ENCODE results near the gene CD40. TPM values are rescaled to one million over a fixed set of nuclear protein-coding genes. Genes with fewer than 3 reads are reported as not detected.

CD40 gene
- total and polyA plus RNA-seq, 2 of the 8 experiments (the other 6 are each of a cell fraction or from before 2014, with no cell fraction given): 14.5 to 18.8 TPM

GRCh38 chr20:46107061-46107460 is 11.1 kb upstream of the CD40 start (continued):
- TF ChIP-seq HDAC6 (IDR thresholded peaks at IDR 0.05; ENCODE audit: low read depth, low read length) (no peak), NANOG (IDR thresholded peaks at IDR 0.05; ENCODE audit: insufficient read depth, low read depth, low read length, poor library complexity, severe bottlenecking) (no peak)

Data from H1 (cell line).